EL (cell line): Measurements from ENCODE around the gene GON4L.
"Not testable (repeated sequence)": the region's sequence is repeated elsewhere in the genome, so short reads cannot be mapped to it uniquely, and the experiment has no call there.

Source experiments
- DNase-seq: peaks from one replicate; pipeline ENCODE4 v3.0.0-alpha.2; 2016

GON4L gene

DNA sequence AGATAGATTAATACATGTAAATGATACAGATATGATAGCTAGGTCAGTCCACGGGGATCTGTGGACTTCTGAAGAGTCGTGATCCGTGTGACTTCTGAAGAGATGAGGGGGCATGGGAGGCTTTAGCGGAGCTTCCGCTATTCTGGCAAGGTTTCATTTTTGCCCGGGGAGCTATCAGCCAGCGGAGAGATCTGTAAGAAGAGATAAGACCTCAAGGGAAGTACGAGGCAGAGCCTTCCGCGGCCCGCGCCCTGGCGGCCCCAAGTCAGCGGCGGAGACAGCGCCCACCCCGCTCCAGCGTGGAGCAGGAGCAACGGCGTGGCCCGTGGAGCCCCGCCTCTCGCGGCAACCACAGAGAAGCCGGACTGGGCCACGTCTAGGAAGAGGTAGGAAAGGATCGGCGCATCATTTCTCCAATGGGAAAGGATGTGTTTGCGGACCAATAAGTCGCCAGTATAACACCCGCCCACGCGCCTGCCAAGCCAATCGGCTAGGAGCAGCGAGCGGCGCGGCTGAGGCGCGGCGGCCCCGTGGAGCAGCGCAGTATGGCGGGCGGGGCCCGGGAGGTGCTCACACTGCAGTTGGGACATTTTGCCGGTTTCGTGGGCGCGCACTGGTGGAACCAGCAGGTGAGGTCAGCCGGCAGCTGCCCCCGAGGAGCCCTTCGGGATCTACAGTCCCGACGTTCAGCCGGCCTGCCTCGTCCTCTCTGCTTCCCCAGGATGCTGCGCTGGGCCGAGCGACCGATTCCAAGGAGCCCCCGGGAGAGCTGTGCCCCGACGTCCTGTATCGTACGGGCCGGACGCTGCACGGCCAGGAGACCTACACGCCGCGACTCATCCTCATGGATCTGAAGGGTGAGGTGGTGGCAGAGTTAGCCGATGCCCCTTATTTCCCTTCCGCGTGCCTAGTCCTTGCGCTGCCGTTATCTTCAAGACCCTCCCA, 111.5 kb downstream of the GON4L start:
- DNase-seq = peak; percentile 98

DNA sequence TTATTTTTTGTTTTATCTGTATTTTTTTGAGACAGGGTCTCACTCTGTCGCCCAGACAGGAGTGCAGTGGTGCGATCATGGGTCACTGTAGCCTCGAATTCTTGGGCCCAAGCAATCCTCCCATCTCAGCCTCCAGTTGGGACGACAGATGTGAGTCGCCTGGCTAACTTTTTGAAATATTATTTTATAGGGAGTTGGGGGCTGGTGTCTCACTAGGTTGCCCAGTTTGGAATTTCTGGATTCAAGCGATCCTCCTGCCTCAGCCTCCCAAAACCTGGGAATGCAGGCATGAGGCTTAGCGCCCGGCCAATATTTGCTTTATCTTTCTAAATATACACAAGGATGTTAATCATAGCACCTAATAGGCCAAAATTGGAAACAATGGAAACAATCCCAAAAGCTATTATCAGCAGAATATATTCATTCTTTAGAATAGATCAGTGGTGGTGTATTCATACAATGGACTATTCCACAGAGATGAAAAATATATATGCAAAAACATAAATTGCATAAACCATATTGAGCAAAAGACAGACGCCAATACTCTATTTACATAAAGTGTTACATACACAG, 112.2 kb downstream of the GON4L start:
- DNase-seq = no peak

GRCh38 chr1:155741908-155742307, 115.1 kb downstream of the GON4L start:
- no peak for DNase-seq

GRCh38 chr1:155740995-155741394, 116.0 kb downstream of the GON4L start:
- no peak for DNase-seq

DNA sequence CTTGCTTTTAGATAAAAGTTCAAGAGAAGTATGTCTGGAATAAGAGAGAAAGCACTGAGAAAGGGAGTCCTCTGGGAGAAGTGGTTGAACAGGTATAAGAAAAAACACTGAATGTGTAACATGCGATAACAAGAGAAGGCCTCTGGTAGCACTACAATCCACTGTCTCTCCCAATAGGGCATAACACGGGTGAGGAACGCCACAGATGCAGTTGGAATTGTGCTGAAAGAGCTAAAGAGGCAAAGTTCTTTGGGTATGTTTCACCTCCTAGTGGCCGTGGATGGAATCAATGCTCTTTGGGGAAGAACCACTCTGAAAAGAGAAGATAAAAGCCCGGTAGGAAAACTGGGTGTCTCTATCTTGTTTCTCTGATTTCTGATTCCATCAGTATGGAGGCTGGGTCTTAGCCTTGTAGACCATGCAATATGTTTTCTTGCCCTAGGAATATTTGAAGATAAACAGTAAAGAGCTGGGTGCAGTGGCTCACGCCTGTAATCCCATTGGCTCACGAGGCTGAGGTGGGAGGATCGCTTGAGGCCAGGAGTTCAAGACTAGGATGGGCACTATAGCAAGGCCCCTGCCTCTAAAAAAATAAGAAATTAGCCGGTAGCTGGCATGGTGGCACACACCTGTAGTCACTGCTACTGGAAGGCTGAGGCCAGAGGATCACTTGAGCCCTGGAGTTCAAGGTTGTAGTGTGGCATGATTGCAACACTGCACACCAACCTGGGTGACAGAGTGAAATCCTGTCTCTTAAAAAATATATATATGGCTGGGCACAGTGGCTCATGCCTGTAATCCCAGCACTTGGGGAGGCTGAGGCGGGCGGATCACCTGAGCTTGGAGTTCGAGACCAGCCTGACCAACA, 127.7 kb downstream of the GON4L start:
- DNase-seq = peak; percentile 67

GRCh38 chr1:155725142-155725541, 131.9 kb downstream of the GON4L start:
- no peak for DNase-seq

- no peak for DNase-seq
These were observed 137.3 kb downstream of the GON4L start for GRCh38 chr1:155719703-155720102.

DNA sequence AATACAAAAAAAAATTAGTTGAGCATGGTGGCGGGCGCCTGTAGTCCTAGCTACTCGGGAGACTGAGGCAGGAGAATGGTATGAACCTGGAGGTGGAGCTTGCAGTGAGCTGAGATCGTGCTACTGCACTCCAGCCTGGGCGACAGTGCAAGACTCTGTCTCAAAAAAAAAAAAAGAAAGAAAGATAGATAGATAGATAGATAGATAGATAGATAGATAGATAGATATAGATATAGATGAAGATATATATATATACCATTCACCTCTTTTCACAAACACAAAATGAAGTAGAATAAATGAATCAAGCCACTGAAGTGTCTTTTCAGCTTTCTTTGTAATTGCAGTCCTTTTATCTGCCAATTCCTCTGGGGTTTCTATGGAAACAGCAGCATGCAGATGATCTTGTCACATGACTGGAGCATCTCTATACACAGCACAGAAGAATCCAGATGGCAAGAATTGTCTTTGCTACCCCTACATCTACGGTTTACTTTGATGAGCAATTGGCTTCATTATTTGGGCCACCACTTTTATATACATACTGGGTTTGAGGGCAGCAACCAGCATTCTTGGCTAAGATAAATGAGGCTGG, 138.4 kb downstream of the GON4L start:
- not testable (repeated sequence) for DNase-seq

- no peak for DNase-seq
These were observed 140.0 kb downstream of the GON4L start for GRCh38 chr1:155717041-155717440.

DNA sequence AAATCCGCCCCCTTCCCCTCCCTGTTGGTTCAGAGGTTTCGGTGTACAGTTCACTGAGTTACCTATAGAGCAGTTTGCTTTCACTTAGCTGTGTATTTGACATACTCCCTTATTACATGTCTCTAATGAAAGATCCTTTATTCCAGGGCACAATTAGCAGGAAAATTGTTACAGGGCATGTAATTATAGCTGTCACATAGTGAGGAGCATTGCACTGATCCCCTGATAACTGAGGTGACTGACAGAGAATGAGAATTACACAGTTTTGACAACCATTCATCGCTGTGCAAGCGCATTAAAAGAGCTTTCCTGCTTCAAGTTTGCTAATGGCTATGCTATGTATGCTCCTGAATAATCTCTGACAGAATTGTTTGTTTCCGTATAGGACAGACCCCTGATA, 141.2 kb downstream of the GON4L start:
- no peak for DNase-seq

DNA sequence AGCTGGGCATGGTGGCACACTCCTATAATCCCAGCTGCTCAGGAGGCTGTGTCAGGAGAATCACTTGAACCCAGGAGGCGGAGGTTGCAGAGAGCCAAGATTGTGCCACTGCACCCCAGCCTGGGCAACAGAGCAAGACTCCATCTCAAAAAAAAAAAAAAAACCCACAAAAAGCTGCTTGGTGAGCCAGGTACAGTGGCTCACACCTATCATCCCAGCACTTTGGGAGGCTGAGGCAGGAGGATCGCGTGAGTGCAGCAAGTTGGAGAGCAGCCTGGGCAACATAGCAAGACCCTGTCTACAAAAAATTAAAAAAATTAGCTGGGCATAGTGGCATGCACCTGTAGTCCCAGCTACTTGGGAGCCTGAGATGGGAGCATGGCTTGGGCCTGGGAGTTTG, 142.0 kb downstream of the GON4L start:
- DNase-seq = not testable (repeated sequence)

DNA sequence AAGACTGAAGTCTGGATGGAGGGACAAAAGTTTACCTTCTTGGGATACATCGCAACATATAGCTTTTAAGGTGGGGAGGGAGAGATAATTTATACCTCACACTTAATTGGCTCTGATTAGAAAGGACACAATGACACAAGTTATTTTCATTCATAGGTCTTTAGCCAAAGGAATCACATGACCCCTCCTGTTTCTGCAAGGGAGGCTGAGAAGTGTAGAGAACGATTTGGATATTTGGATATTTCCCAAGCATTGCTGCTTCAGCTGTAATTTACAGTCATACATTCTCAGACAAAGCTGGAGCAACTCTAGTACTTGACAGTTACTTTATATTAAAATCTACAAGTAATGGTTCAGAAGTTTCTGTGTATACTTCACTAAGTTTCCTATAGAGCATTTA, 143.9 kb downstream of the GON4L start:
- DNase-seq = no peak

- not testable (repeated sequence) for DNase-seq
These were observed 144.4 kb downstream of the GON4L start for GRCh38 chr1:155712636-155713035.

DNA sequence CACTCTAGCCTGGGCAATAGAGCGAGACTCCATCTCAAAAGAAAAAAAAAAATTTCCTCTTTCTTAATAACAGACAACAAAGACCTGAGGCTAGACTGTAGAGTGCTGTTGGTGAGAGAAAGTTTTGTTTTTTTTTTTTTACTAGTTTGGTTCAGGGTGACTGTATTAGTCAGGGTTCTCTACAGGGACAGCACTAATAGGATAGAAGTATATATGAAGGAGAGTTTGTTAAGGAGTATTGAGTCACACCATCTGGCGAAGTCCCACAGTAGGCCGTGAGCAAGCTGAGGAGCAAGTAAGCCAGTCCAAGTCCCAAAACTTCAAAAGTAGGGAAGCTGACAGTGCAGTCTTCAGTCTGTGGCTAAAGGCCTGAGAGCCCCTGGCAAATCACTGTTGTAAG, 145.6 kb downstream of the GON4L start:
- DNase-seq = not testable (repeated sequence)

- DNase-seq = no peak
These were observed 147.6 kb downstream of the GON4L start for GRCh38 chr1:155709391-155709790.

- DNase-seq = peak; percentile 82
These were observed 150.9 kb downstream of the GON4L start for GRCh38 chr1:155706139-155706538.

DNA sequence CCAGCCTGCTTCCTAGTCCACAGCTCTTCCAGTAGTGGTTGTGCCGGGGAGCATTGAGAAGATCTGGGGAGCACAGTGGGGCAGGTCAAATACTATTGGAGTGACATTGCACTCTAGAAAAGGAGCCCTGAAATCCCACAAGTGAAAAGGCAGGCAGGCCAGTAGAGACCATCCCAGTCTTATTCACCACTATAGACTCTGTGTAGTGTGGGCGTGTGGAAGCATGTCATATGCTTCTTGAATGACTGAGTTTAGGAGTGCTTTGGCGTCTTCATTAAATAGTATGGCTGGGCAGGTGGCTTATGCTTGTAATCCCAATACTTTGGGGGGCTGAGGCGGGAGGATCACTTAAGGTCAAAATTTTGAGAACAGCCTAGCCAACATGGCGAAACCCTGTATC, 152.6 kb downstream of the GON4L start:
- DNase-seq = not testable (repeated sequence)

DNA sequence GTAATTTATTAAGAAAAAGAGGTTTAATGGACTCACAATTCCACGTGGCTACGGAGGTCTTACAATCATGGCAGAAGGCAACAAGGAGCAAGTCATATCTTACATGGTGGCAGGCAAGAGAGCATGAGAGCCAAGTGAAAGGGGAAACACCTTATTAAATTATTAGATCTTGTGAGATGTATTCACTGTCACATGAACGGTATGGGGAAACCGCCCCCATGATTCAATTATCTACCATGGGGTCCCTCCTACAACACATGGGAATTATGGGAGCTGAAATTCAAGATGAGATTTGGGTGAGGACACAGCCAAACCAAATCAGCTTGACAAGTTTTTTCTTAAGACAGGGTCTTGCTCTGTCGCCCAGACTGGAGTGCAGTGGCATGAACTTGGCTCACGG, 153.8 kb downstream of the GON4L start:
- no peak for DNase-seq

DNA sequence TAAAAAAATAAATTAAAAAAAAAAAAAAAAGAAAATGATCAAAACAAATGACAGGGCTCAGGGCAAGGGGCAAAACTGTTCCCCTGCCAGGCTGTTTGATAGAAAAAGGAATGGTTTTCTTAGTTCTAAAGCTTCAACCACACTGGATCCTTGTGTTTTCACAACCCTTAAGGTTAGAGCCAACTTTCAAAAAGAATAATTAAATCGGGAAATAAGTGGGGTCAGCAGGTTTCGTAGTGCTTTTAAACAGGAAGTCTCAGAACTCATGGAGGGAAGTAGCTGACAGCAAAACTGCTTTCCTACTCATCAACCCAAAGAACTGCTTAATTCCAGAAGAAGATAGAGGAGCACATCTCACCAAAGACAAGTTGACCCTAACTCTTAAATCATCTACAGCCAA, 155.3 kb downstream of the GON4L start:
- DNase-seq = not testable (repeated sequence)
